Neural cell (in vitro differentiated cells): ENCODE measurements around the gene OGDH.

Experiments used
- CTCF ChIP-seq: fragments of 450-650 bp; IDR thresholded peaks from 2 replicates; pipeline ENCODE4 v1.5.1; 2014; ENCODE audit warnings: antibody characterized with exemption, mild to moderate bottlenecking, moderate library complexity; ENCODE audit not compliant: poor library complexity, severe bottlenecking
- EP300 ChIP-seq: fragments of 450-650 bp; conservative IDR thresholded peaks from 2 replicates; pipeline ENCODE4 v1.6.1; 2014; ENCODE audit warnings: antibody characterized with exemption, mild to moderate bottlenecking, moderate library complexity; ENCODE audit not compliant: poor library complexity, severe bottlenecking
- EZH2 ChIP-seq: fragments of 200-600, 300-800 bp; shearing (Covaris generic), sonication (generic); IDR thresholded peaks from 2 replicates; pipeline ENCODE4 v1.6.1; 2014; ENCODE audit warnings: antibody characterized with exemption, low read length, borderline replicate concordance, mild to moderate bottlenecking; ENCODE audit not compliant: insufficient read depth, poor library complexity, severe bottlenecking
- MXI1 ChIP-seq: fragments of 450-650 bp; conservative IDR thresholded peaks from 2 replicates; pipeline ENCODE4 v1.6.1; 2014; ENCODE audit warnings: antibody characterized with exemption, mild to moderate bottlenecking; ENCODE audit not compliant: poor library complexity, severe bottlenecking
- REST ChIP-seq: IDR thresholded peaks from 2 replicates; pipeline ENCODE4 v1.6.1; 2012; ENCODE audit warnings: borderline replicate concordance
- SMC3 ChIP-seq: fragments of 450-650 bp; conservative IDR thresholded peaks from 2 replicates; pipeline ENCODE4 v1.6.1; 2014; ENCODE audit warnings: antibody characterized with exemption, mild to moderate bottlenecking, moderate library complexity; ENCODE audit not compliant: poor library complexity
- TAF1 ChIP-seq: IDR thresholded peaks from 2 replicates; pipeline ENCODE4 v1.6.1; 2012; ENCODE audit warnings: low read depth

GRCh38 chr7:44604941-44605340 is 1.5 kb upstream of the OGDH start:
- no peak for TF ChIP-seq EP300
- TF ChIP-seq REST = no peak
- no peak for TF ChIP-seq CTCF
- no peak for TF ChIP-seq EZH2
- TF ChIP-seq MXI1 = no peak
- TF ChIP-seq TAF1 = no peak
- no peak for TF ChIP-seq SMC3
